Activated CD4-positive, alpha-beta T cell treated with anti-CD3 and anti-CD28 coated beads, Interleukin-2, amount 10 ng/mL, durations not matched to agents 24 days and 14 days (primary cell): ENCODE data around the gene CHCHD6. TPM values are rescaled to one million over a fixed set of nuclear protein-coding genes. Genes with fewer than 3 reads are reported as not detected.

Experiments used
- DNase-seq: peaks from one replicate; pipeline ENCODE4 v3.0.0; 2022
- H3K27ac Mint-ChIP-seq: one replicate; pipeline ENCODE4 v1.8.0; 2022; ENCODE audit warnings: mild to moderate bottlenecking, mixed read lengths
- H3K27me3 Mint-ChIP-seq: one replicate; pipeline ENCODE4 v1.8.0; 2022; ENCODE audit warnings: mixed read lengths
- H3K36me3 Mint-ChIP-seq: one replicate; pipeline ENCODE4 v1.8.0; 2022; ENCODE audit warnings: low read depth, mild to moderate bottlenecking, mixed read lengths
- H3K4me1 Mint-ChIP-seq: one replicate; pipeline ENCODE4 v1.8.0; 2021; ENCODE audit warnings: mixed read lengths
- H3K4me3 Mint-ChIP-seq: one replicate; pipeline ENCODE4 v1.8.0; 2022; ENCODE audit warnings: mild to moderate bottlenecking, moderate library complexity, mixed read lengths
- H3K9me3 Mint-ChIP-seq: one replicate; pipeline ENCODE4 v1.8.0; 2021; ENCODE audit warnings: mixed read lengths
- intact Hi-C: fragments of 100-400 bp; cut with micrococcal nuclease; formaldehyde crosslinking; loops from one replicate; pipeline ENCODE4 v1.15.1; 2023
- total RNA-seq: library from RNA; stranded (reverse); gene quantifications from 2 replicates; pipeline ENCODE4 v1.2.3, GENCODE V29; 2022

CHCHD6 gene
- total RNA-seq, 1 donor from 2014 or later, result 18.5 TPM

DNA sequence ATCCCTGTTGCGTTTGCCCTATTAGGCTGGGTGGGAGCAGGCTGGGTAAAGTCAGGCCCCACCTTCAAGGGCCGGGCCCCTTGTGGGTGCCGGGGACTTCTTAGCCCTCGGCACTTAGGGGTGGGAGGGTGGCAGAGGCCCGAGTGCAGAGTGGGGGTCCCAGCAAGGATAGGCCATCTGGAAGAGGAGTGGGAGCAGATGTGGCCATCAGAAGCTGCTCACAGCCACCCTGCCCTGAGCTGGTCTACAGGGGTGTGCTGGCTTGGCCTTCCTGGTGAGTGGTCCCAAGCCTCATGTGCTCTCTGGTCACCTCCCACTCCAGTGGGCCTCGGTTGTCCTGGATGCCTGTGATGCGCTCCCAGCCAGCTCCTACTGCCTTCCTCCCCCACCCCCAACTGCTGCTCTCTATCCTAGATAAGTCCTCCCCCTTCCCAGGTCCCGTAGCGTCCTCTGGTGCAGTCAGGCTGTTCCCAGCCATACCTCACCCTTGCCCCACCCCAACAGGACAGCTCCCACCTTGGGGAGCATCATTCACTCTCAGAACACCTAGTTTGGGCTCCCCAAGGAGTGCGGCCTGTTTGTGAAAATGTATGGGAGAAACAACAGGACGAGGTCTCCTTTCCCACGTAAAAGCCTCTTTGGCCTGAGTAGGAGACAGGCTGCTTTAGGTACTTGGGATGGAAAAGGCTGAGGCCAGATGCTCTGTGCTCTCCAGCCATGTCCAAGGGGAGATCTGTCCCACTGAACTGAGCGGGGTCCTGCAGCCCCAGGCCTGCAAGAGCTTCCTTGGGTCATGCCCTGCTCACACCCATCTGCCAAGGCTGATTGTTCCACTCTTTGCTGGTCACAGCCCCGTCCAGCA is 254.0 kb downstream of the CHCHD6 start:
- intact Hi-C loops, result no loop called here
- no peak overlapping the region for H3K4me3 Mint-ChIP-seq
- DNase-seq, result no peak
- no peaks in the 10 kb centered on the region for H3K36me3 Mint-ChIP-seq
- H3K9me3 Mint-ChIP-seq, result no peaks in the 10 kb centered on the region
- H3K27me3 Mint-ChIP-seq, result no peaks in the 10 kb centered on the region
- H3K27ac Mint-ChIP-seq, result no peak overlapping the region
- peaks cover 2% of the 10 kb centered on the region for H3K4me1 Mint-ChIP-seq

DNA sequence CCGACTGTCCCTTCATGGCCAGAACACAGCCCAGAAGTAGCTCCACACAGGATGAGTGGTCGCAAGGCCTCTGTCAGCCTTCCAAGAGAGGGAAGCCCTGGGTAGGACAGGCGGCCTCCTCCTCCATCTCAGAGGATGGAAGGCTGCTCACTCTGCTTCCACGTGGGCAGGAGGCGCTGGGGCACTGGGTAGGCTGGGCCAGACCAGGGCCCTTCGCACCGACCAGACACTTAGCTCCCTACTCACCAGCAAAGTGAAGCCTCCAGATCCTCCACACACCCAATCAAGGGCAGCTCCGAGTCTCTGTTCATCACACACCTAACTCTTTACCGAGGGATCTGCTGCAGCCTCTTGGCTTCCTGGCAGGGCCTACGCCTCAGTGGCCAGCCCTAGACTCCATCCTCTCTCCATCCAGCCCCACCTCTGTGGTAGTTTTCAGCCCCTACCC is 254.6 kb downstream of the CHCHD6 start:
- intact Hi-C loops, result no loop called here
- H3K4me1 Mint-ChIP-seq, result peaks cover 2% of the 10 kb centered on the region
- H3K36me3 Mint-ChIP-seq, result no peaks in the 10 kb centered on the region
- no peak for DNase-seq
- no peak overlapping the region for H3K4me3 Mint-ChIP-seq
- no peaks in the 10 kb centered on the region for H3K27me3 Mint-ChIP-seq
- H3K27ac Mint-ChIP-seq, result no peak overlapping the region
- no peaks in the 10 kb centered on the region for H3K9me3 Mint-ChIP-seq

DNA sequence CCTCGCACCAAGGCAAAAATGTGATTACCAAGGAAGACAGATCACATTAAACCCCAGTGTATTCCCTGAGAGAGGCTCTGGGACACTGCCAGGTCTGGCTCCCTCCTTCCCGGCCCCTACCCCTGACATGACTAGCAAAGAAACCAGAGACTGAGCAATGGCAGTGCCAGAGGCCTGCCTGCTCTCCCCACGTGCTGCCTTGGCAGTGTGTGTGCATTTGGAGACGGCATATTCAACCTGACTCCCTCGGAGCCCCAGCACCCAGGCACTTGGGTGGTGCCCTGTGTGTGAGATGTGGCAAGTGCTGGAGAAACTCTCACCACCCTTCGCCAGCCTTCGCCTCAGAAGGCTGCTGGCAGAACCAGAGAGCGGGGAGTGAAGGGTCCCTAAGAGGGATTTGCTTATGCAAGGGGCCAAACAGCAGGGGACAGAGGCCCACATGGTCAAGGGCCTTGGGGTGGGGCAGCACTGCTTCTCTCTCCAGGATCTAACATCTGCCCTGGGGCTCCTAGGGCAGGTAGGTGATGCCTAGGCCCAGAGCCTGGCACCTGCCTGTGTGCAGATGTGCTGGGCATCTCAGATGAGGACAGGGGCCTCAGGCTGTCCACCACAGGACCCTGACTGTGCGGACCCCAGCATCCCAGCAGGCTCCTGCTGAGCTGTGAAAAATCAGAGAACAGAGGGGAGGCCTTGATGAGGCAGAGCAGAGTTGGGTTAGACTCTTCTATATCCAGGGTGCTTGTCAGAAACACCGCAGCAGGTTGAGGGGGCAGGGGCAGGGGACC is 255.3 kb downstream of the CHCHD6 start:
- Mint-ChIP-seq H3K4me3 (no peak overlapping the region), H3K4me1 (peaks cover 2% of the 10 kb centered on the region), H3K27ac (no peak overlapping the region), H3K27me3 (no peaks in the 10 kb centered on the region), H3K9me3 (no peaks in the 10 kb centered on the region), H3K36me3 (no peaks in the 10 kb centered on the region)
- no peak for DNase-seq
- intact Hi-C loops, result no loop called here

DNA sequence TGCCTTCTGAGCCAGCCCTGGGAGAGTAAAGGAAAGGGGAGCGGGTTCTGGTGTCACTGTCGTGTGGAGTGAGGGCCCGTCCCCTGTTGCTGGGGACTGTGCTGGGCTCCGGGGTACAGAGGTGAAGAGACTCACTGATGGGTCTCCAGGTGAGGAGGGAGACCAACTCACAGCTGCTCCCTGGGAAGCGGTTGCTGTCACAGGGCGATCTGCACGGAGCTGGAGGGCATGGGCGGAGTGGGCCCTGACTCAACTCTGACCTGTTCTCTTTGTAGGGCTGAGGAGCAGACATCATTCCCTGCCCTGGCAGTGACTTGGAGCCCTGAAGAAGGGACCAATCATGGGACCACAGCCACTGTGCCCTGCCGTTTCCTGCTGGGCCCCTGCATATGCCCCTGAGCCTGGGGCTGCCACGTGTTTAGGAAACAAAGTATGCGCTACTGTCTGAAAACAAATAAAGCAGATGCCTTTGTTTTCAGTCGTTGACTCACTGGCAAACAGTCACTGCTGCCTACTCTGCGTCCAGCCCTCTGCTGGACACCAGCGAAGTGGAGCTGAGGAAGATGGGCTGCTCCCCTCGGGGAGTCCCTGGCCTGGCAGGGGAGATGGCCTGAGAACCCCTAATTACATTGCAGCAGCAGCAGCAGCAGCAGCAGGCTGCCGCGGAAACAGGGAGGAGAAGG is 256.0 kb downstream of the CHCHD6 start:
- Mint-ChIP-seq H3K27ac (no peak overlapping the region), H3K36me3 (no peaks in the 10 kb centered on the region), H3K4me1 (peaks cover 2% of the 10 kb centered on the region), H3K9me3 (no peaks in the 10 kb centered on the region), H3K4me3 (no peak overlapping the region), H3K27me3 (no peaks in the 10 kb centered on the region)
- intact Hi-C loops, result no loop called here
- DNase-seq, result no peak

DNA sequence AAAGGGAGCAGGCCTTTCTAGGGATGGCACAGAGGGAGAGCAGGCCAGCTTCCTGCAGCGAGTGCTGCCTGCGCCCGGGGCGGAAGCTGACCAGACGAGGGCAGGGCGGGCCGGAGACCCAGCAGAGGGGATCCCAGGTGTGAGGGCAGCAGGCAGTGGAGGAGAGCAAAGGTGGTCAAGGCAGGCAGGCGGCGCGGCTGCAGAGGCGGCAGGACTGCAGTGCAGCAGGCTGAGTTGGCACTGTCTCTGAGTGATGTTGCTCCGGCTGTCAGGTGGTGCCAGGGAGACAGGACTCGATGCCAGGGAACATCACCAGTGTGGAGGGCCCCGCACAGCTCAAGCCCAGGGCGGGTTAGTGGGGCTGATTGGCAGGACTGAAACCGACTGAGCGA is 256.6 kb downstream of the CHCHD6 start:
- H3K27me3 Mint-ChIP-seq, result no peaks in the 10 kb centered on the region
- no peaks in the 10 kb centered on the region for H3K36me3 Mint-ChIP-seq
- no peak overlapping the region for H3K27ac Mint-ChIP-seq
- DNase-seq, result no peak
- no peaks in the 10 kb centered on the region for H3K9me3 Mint-ChIP-seq
- peaks cover 2% of the 10 kb centered on the region for H3K4me1 Mint-ChIP-seq
- intact Hi-C loops, result no loop called here
- H3K4me3 Mint-ChIP-seq, result no peak overlapping the region

DNA sequence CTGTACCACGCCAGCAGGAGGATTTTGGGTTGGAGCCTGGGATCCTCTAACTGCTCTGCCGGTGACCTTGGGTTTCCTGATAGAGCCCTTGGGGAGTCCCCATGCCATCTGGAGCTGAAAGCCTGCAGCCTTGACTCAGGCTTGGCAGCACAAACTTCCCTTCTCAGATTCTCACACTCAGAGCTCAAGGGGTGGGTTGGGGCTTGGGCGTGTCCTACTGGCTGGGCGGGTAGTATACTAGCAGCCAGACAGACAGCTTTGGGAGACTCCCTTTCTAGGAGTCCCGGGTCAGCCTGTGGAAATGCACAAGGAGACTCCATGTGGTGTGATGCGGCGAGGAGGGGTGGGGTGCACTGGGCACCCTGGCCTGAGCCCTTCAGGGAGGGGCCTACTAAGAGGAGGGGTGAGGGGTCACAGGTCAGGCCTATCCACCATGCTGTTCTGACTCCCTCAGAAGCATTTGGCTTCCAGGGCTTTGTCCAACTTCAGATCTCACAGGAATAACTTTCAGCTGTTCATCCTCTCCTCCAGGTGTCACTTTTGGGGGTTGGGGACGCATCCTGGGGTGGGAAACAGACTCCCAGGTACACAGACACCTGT is 257.3 kb downstream of the CHCHD6 start:
- intact Hi-C loops, result no loop called here
- Mint-ChIP-seq H3K4me3 (no peak overlapping the region), H3K4me1 (peaks cover 1% of the 10 kb centered on the region), H3K9me3 (no peaks in the 10 kb centered on the region), H3K27ac (no peak overlapping the region), H3K27me3 (no peaks in the 10 kb centered on the region), H3K36me3 (no peaks in the 10 kb centered on the region)
- no peak for DNase-seq

- intact Hi-C loops, result no loop called here
- DNase-seq, result no peak
Measured at GRCh38 chr3:126961791-126962461, 257.9 kb downstream of the CHCHD6 start.

DNA sequence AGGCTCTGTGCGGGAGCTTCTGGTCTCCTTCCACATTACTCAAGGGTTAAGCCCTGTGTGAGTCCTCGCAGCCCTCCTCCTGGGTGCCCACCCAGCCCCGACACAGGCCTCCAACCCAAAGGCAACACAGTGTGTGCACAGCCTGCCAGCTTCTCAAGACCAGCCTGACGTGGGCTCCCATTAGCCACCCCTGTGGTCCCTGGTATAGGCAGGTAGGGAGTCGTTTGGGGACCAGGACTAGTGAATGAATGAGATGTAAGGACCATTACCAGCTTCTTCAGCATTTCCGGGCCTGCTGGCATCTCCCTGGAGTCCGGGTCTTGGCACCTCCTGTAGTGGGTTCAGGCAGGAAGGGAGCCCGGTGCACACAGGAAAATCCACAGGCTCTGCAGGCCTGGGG is 258.7 kb downstream of the CHCHD6 start:
- Mint-ChIP-seq H3K9me3 (no peaks in the 10 kb centered on the region), H3K27me3 (no peaks in the 10 kb centered on the region), H3K4me3 (no peak overlapping the region), H3K4me1 (no peaks in the 10 kb centered on the region), H3K27ac (no peak overlapping the region), H3K36me3 (no peaks in the 10 kb centered on the region)
- intact Hi-C loops, result no loop called here
- DNase-seq, result no peak

More at GRCh38 chr3:126961791-126962461, 257.9 kb downstream of the CHCHD6 start:
- no peaks in the 10 kb centered on the region for H3K36me3 Mint-ChIP-seq
- H3K27me3 Mint-ChIP-seq, result no peaks in the 10 kb centered on the region
- no peaks in the 10 kb centered on the region for H3K9me3 Mint-ChIP-seq
- no peak overlapping the region for H3K4me3 Mint-ChIP-seq
- H3K27ac Mint-ChIP-seq, result no peak overlapping the region
- no peaks in the 10 kb centered on the region for H3K4me1 Mint-ChIP-seq

GRCh38 chr3:126963261-126964190 is 259.5 kb downstream of the CHCHD6 start:
- intact Hi-C loops, result no loop called here
- no peak overlapping the region for H3K27ac Mint-ChIP-seq
- no peaks in the 10 kb centered on the region for H3K9me3 Mint-ChIP-seq
- H3K27me3 Mint-ChIP-seq, result no peaks in the 10 kb centered on the region
- H3K4me1 Mint-ChIP-seq, result no peaks in the 10 kb centered on the region
- H3K4me3 Mint-ChIP-seq, result no peak overlapping the region
- DNase-seq, result no peak
- no peaks in the 10 kb centered on the region for H3K36me3 Mint-ChIP-seq

GRCh38 chr3:126964261-126964660 is 260.2 kb downstream of the CHCHD6 start:
- intact Hi-C loops, result no loop called here
- no peaks in the 10 kb centered on the region for H3K4me1 Mint-ChIP-seq
- H3K4me3 Mint-ChIP-seq, result no peak overlapping the region
- no peaks in the 10 kb centered on the region for H3K9me3 Mint-ChIP-seq
- no peaks in the 10 kb centered on the region for H3K27me3 Mint-ChIP-seq
- H3K27ac Mint-ChIP-seq, result no peak overlapping the region
- no peaks in the 10 kb centered on the region for H3K36me3 Mint-ChIP-seq
- DNase-seq, result no peak

- Mint-ChIP-seq H3K4me1 (no peaks in the 10 kb centered on the region), H3K27ac (no peak overlapping the region)
Measured at GRCh38 chr3:126964950-126965349, 260.9 kb downstream of the CHCHD6 start.

GRCh38 chr3:126965526-126966080 is 261.6 kb downstream of the CHCHD6 start:
- no peak for DNase-seq
- no peak overlapping the region for H3K4me3 Mint-ChIP-seq
- no peak overlapping the region for H3K27ac Mint-ChIP-seq
- H3K4me1 Mint-ChIP-seq, result no peaks in the 10 kb centered on the region
- intact Hi-C loops, result no loop called here
- peaks cover 3% of the 10 kb centered on the region for H3K27me3 Mint-ChIP-seq
- H3K36me3 Mint-ChIP-seq, result no peaks in the 10 kb centered on the region
- H3K9me3 Mint-ChIP-seq, result no peaks in the 10 kb centered on the region

More at GRCh38 chr3:126964950-126965349, 260.9 kb downstream of the CHCHD6 start:
- Mint-ChIP-seq H3K4me3 (no peak overlapping the region), H3K27me3 (no peaks in the 10 kb centered on the region), H3K36me3 (no peaks in the 10 kb centered on the region), H3K9me3 (no peaks in the 10 kb centered on the region)
- no peak for DNase-seq
- intact Hi-C loops, result no loop called here
